CD4-positive, alpha-beta T cell treated with Interleukin-15 for 1 hour (primary cell): Measurements from ENCODE around the gene MCF2L.

ENCODE experiments used
- DNase-seq: peaks from one replicate; pipeline ENCODE4 v3.0.0-alpha.2; 2020

MCF2L gene

GRCh38 chr13:112951674-112952371, 17.2 kb upstream of the MCF2L start:
- DNase-seq, result no peak

- no peak for DNase-seq
Observed at GRCh38 chr13:112952759-112953551, 16.1 kb upstream of the MCF2L start.

- DNase-seq, result no peak
Observed at GRCh38 chr13:112953591-112954487, 15.2 kb upstream of the MCF2L start.

- DNase-seq, result no peak
Observed at GRCh38 chr13:112954488-112955270, 14.3 kb upstream of the MCF2L start.

GRCh38 chr13:112955271-112955937, 13.6 kb upstream of the MCF2L start:
- DNase-seq, result no peak

GRCh38 chr13:112955956-112956355, 13.1 kb upstream of the MCF2L start:
- DNase-seq, result no peak

- no peak for DNase-seq
Observed at GRCh38 chr13:112956571-112957294, 12.3 kb upstream of the MCF2L start.

GRCh38 chr13:112957295-112957677, 11.7 kb upstream of the MCF2L start:
- DNase-seq, result no peak

- no peak for DNase-seq
Observed at GRCh38 chr13:112958127-112958989, 10.7 kb upstream of the MCF2L start.

- no peak for DNase-seq
Observed at GRCh38 chr13:112959206-112959605, 9.8 kb upstream of the MCF2L start.

- DNase-seq, result no peak
Observed at GRCh38 chr13:112959701-112960542, 9.1 kb upstream of the MCF2L start.

- DNase-seq, result no peak
Observed at GRCh38 chr13:112960706-112961105, 8.3 kb upstream of the MCF2L start.

- no peak for DNase-seq
Observed at GRCh38 chr13:112961457-112962369, 7.3 kb upstream of the MCF2L start.

GRCh38 chr13:112962396-112962795, 6.6 kb upstream of the MCF2L start:
- no peak for DNase-seq

- DNase-seq, result no peak
Observed at GRCh38 chr13:112962911-112963625, 5.9 kb upstream of the MCF2L start.

- no peak for DNase-seq
Observed at GRCh38 chr13:112963641-112964040, 5.4 kb upstream of the MCF2L start.

GRCh38 chr13:112964971-112965492, 4.0 kb upstream of the MCF2L start:
- no peak for DNase-seq
